Osteocyte (in vitro differentiated cells): ENCODE measurements around the gene GTF3C6. TPM values are rescaled to one million over a fixed set of nuclear protein-coding genes. Genes with fewer than 3 reads are reported as not detected.

Experiments
- DNase-seq: peaks from one replicate; pipeline ENCODE4 v3.0.0; 2021; ENCODE audit warnings: mixed read lengths; ENCODE audit not compliant: unreplicated experiment; ENCODE audit errors: extremely low spot score
- H3K27ac Mint-ChIP-seq: one replicate; pipeline ENCODE4 v1.8.0; 2021; ENCODE audit warnings: mild to moderate bottlenecking, mixed read lengths; ENCODE audit not compliant: unreplicated experiment
- H3K27me3 Mint-ChIP-seq: one replicate; pipeline ENCODE4 v1.8.0; 2021; ENCODE audit warnings: mixed read lengths; ENCODE audit not compliant: unreplicated experiment
- H3K36me3 Mint-ChIP-seq: one replicate; pipeline ENCODE4 v1.8.0; 2021; ENCODE audit warnings: mixed read lengths; ENCODE audit not compliant: unreplicated experiment
- H3K4me1 Mint-ChIP-seq: one replicate; pipeline ENCODE4 v1.8.0; 2021; ENCODE audit warnings: mixed read lengths; ENCODE audit not compliant: unreplicated experiment
- H3K4me3 Mint-ChIP-seq: one replicate; pipeline ENCODE4 v1.8.0; 2021; ENCODE audit warnings: mild to moderate bottlenecking, moderate library complexity, mixed read lengths; ENCODE audit not compliant: unreplicated experiment
- H3K9me3 Mint-ChIP-seq: one replicate; pipeline ENCODE4 v1.8.0; 2021; ENCODE audit warnings: mixed read lengths; ENCODE audit not compliant: unreplicated experiment
- total RNA-seq: library from RNA; stranded (reverse); gene quantifications from 2 replicates; pipeline ENCODE4 v1.2.1, GENCODE V29; 2021
- TF ChIP-seq, protein P1 (sequence below): fragments of 200-600 bp; sonication (generic); IDR thresholded peaks from 2 replicates; pipeline ENCODE4 v1.5.0; 2021; ENCODE audit warnings: antibody characterized with exemption, mild to moderate bottlenecking, moderate library complexity

The GTF3C6 gene
- total RNA-seq, 1 donor from 2014 or later, result 66.2 TPM

DNA sequence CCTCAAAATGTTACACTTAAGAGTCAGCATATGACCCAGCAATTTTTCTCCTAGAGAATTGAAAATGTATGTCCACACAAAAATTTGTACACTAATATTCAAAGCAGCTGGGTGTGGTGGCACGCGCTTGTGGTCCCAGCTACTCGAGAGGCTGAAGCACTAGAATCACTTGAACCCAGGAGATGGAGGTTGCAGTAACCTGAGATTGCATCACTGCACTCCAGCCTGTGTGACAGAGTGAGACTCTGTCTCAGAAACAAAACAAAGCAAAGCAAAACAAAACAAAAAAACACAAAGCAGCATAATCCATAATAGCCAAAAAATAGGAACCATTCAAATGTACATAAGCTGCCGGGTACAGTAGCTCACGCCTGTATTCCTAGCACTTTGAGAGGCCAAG lies 21.7 kb downstream of the GTF3C6 start:
- H3K36me3 Mint-ChIP-seq, result peaks cover 8% of the 10 kb centered on the region
- H3K9me3 Mint-ChIP-seq, result no peaks in the 10 kb centered on the region
- TF ChIP-seq, protein P1, sequence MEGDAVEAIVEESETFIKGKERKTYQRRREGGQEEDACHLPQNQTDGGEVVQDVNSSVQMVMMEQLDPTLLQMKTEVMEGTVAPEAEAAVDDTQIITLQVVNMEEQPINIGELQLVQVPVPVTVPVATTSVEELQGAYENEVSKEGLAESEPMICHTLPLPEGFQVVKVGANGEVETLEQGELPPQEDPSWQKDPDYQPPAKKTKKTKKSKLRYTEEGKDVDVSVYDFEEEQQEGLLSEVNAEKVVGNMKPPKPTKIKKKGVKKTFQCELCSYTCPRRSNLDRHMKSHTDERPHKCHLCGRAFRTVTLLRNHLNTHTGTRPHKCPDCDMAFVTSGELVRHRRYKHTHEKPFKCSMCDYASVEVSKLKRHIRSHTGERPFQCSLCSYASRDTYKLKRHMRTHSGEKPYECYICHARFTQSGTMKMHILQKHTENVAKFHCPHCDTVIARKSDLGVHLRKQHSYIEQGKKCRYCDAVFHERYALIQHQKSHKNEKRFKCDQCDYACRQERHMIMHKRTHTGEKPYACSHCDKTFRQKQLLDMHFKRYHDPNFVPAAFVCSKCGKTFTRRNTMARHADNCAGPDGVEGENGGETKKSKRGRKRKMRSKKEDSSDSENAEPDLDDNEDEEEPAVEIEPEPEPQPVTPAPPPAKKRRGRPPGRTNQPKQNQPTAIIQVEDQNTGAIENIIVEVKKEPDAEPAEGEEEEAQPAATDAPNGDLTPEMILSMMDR, result no peak
- H3K4me1 Mint-ChIP-seq, result peaks cover 22% of the 10 kb centered on the region
- H3K4me3 Mint-ChIP-seq, result peak overlapping the region; percentile 95
- no peak overlapping the region for H3K27ac Mint-ChIP-seq
- no peak for DNase-seq
- no peaks in the 10 kb centered on the region for H3K27me3 Mint-ChIP-seq

DNA sequence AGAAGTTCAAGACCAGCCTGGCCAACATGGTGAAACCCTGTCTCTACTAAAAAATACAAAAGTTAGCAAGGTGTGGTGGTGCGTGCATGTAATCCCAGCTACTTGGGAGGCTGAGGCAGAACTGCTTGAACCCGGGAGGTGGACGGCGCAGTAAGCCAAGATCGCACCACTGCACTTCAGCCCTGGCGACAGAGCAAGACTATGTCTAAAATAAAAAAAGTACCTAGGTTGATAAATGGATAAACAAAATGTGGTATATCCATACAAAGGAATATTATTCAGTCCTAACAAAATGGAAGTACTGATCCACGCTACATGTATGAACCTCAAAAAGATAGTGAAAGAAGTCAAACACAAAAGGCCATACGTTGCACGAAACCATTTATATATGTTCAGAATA lies 22.1 kb downstream of the GTF3C6 start:
- no peaks in the 10 kb centered on the region for H3K9me3 Mint-ChIP-seq
- peak overlapping the region; percentile 95 for H3K4me3 Mint-ChIP-seq
- DNase-seq, result no peak
- H3K36me3 Mint-ChIP-seq, result peaks cover 12% of the 10 kb centered on the region
- peaks cover 22% of the 10 kb centered on the region for H3K4me1 Mint-ChIP-seq
- peak overlapping the region; percentile 100 for H3K27ac Mint-ChIP-seq
- H3K27me3 Mint-ChIP-seq, result no peaks in the 10 kb centered on the region
- TF ChIP-seq, protein P1, result no peak

GRCh38 chr6:110981202-110981600 lies 22.7 kb downstream of the GTF3C6 start:
- Mint-ChIP-seq H3K4me1 (peaks cover 21% of the 10 kb centered on the region), H3K36me3 (peaks cover 17% of the 10 kb centered on the region), H3K9me3 (no peaks in the 10 kb centered on the region), H3K27me3 (no peaks in the 10 kb centered on the region), H3K27ac (peak overlapping the region; percentile 100), H3K4me3 (peak overlapping the region; percentile 95)
- no peak for DNase-seq
- TF ChIP-seq, protein P1, result no peak

DNA sequence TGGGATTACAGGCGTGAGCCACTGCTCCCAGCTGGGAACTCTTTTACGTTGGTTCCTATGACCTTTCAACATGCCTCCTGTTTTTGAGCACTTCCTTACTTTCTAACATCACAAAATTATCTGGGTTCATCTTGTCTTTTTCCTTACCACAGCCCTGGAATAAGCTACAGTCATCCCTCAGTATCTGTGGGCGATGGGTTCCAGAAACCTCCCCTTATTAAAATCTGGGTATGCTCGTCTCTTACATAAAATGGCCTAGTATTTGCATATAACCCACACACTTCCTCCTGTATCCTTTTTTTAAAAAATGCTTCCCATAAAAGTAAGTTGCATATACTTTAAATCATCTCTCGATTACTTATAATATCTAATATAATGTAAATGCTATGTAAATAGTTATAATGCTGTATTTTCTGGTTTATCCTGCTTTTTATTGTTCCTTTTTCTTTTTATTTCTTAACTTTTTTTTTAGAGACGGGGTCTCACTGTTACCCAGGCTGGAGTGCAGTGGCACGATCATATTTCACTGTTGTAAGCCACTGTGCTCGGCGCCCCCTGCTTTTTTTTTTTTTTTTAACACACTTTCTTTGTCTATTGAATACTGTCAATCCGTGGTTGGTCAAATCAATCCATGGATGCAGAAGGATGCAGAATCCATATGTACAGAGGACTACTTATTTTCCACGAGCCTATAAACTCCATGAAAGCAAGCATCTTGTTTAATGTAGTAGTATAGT lies 32.5 kb downstream of the GTF3C6 start:
- no peak overlapping the region for H3K4me3 Mint-ChIP-seq
- no peaks in the 10 kb centered on the region for H3K9me3 Mint-ChIP-seq
- TF ChIP-seq, protein P1, result no peak
- H3K4me1 Mint-ChIP-seq, result no peaks in the 10 kb centered on the region
- H3K27ac Mint-ChIP-seq, result no peak overlapping the region
- no peaks in the 10 kb centered on the region for H3K27me3 Mint-ChIP-seq
- DNase-seq, result no peak
- H3K36me3 Mint-ChIP-seq, result peaks cover 25% of the 10 kb centered on the region

DNA sequence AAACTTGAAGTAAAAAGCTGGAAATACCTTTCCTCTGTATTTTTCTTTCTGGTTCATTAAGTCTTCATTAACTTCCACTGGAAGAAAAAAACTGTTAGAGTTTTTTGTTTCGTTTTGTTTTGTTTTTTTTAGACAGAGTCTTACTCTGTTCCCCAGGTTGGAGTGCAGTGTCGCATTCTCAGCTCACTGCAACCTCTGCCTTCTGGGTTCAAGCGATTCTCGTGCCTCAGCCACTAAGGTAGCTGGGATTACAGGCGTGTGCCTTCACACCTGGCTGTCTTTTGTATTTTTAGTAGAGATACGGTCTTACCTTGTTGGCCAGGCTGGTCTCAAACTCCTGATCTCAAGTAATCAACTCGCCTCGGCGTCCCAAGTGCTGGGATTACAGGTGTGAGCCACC lies 38.2 kb downstream of the GTF3C6 start:
- H3K9me3 Mint-ChIP-seq, result no peaks in the 10 kb centered on the region
- TF ChIP-seq, protein P1, result no peak
- H3K4me1 Mint-ChIP-seq, result no peaks in the 10 kb centered on the region
- H3K27ac Mint-ChIP-seq, result no peak overlapping the region
- DNase-seq, result no peak
- H3K27me3 Mint-ChIP-seq, result no peaks in the 10 kb centered on the region
- no peak overlapping the region for H3K4me3 Mint-ChIP-seq
- peaks cover 29% of the 10 kb centered on the region for H3K36me3 Mint-ChIP-seq
